AG04450 (cell line): Measurements from ENCODE around the gene KCNN3. TPM values are rescaled to one million over a fixed set of nuclear protein-coding genes. Genes with fewer than 3 reads are reported as not detected.

Experiments
- CTCF ChIA-PET: fragments of 300-600, 350-600 bp; formaldehyde crosslinking; extraction: SDS; loops from one replicate; lab custom pipeline; 2022; ENCODE audit warnings: antibody characterized with exemption, inconsistent platforms; lab: Charles Lee
- POLR2A ChIA-PET: fragments of 350-600 bp; formaldehyde crosslinking; extraction: SDS; loops from one replicate; lab custom pipeline; 2021; ENCODE audit warnings: antibody characterized with exemption, inconsistent platforms; lab: Yijun Ruan, JAX
- DNase-seq: peaks from one replicate; pipeline ENCODE4 v3.0.0-alpha.2; 2011; ENCODE audit warnings: low read depth, low spot score
- H3K27ac ChIP-seq: one replicate; pipeline ENCODE4 v1.5.1; 2012; ENCODE audit warnings: low read depth, low read length, control low read depth
- H3K27me3 ChIP-seq: one replicate; pipeline ENCODE4 v1.6.0; 2012; ENCODE audit warnings: low read length; ENCODE audit not compliant: control insufficient read depth, insufficient read depth
- H3K4me3 ChIP-seq: 2 replicates; pipeline ENCODE4 v1.5.1; 2011; ENCODE audit warnings: mild to moderate bottlenecking, low read depth, low read length, control low read depth
- H3K9me3 ChIP-seq: 2 replicates; pipeline ENCODE4 v1.5.1; 2012; ENCODE audit warnings: low read length; ENCODE audit not compliant: control insufficient read depth, insufficient read depth
- CTCF ChIP-seq: IDR thresholded peaks from 2 replicates; pipeline ENCODE4 v1.5.1; 2011; ENCODE audit warnings: low read depth, low read length, control low read depth, inconsistent platforms
- polyA plus RNA-seq: library from polyadenylated mRNA; depleted of rRNA; stranded (reverse); fragments of >200 nt; gene quantifications from 2 replicates; pipeline ENCODE4 v1.2.3, GENCODE V29; 2011

The KCNN3 gene
- polyA plus RNA-seq, 1 experiment: 0.09 TPM

GRCh38 chr1:154698320-154699096, 171.6 kb downstream of the KCNN3 start:
- Histone ChIP-seq H3K4me3 (no peak overlapping the region), H3K27ac (no peak overlapping the region), H3K9me3 (no peaks in the 10 kb centered on the region), H3K27me3 (peaks cover 5% of the 10 kb centered on the region)
- CTCF ChIA-PET: no interaction called here
- TF ChIP-seq CTCF: no peak
- POLR2A ChIA-PET: no interaction called here
- no peak for DNase-seq

GRCh38 chr1:154697710-154698109, 172.4 kb downstream of the KCNN3 start:
- POLR2A ChIA-PET: no interaction called here
- CTCF ChIA-PET: no interaction called here
- no peak for DNase-seq

GRCh38 chr1:154696456-154696855, 173.6 kb downstream of the KCNN3 start:
- no peak for DNase-seq
- Histone ChIP-seq H3K9me3 (no peaks in the 10 kb centered on the region), H3K4me3 (no peak overlapping the region), H3K27ac (no peak overlapping the region), H3K27me3 (peaks cover 5% of the 10 kb centered on the region)
- no peak for TF ChIP-seq CTCF
- CTCF ChIA-PET: no interaction called here
- POLR2A ChIA-PET: no interaction called here

More at GRCh38 chr1:154697710-154698109, 172.4 kb downstream of the KCNN3 start:
- no peak overlapping the region for H3K27ac ChIP-seq
- H3K9me3 ChIP-seq: no peaks in the 10 kb centered on the region
- no peak for TF ChIP-seq CTCF
- peaks cover 5% of the 10 kb centered on the region for H3K27me3 ChIP-seq
- H3K4me3 ChIP-seq: no peak overlapping the region

- peak; percentile 51 for TF ChIP-seq CTCF
- Histone ChIP-seq H3K27me3 (peaks cover 5% of the 10 kb centered on the region), H3K4me3 (no peak overlapping the region), H3K27ac (no peak overlapping the region), H3K9me3 (no peaks in the 10 kb centered on the region)
- DNase-seq: no peak
- ChIA-PET CTCF (interaction anchor here (1.8 kb wide), 1 partner anchor 27 kb away, joined by 4 read pairs; no protein-coding TSS in a partner anchor), POLR2A (no interaction called here)
These were observed 174.1 kb downstream of the KCNN3 start for GRCh38 chr1:154695985-154696384.

- ChIA-PET CTCF (interaction anchor here (1.8 kb wide), 1 partner anchor 26 kb away, joined by 4 read pairs; no protein-coding TSS in a partner anchor), POLR2A (no interaction called here)
- H3K27ac ChIP-seq: no peak overlapping the region
These were observed 175.1 kb downstream of the KCNN3 start for GRCh38 chr1:154694995-154695394.

More at GRCh38 chr1:154694995-154695394, 175.1 kb downstream of the KCNN3 start:
- no peak overlapping the region for H3K4me3 ChIP-seq
- TF ChIP-seq CTCF: no peak
- no peak for DNase-seq
- no peaks in the 10 kb centered on the region for H3K9me3 ChIP-seq
- H3K27me3 ChIP-seq: peaks cover 2% of the 10 kb centered on the region
